AG09309 (cell line): ENCODE results near the gene EIF2A.
"Not testable (repeated sequence)": the region's sequence is repeated elsewhere in the genome, so short reads cannot be mapped to it uniquely, and the experiment has no call there.

Experiments
- DNase-seq: peaks from one replicate; pipeline ENCODE4 v3.0.0-alpha.2; 2010; ENCODE audit warnings: low read depth
- H3K4me3 ChIP-seq: 2 replicates; pipeline ENCODE4 v1.5.1; 2011; ENCODE audit warnings: mild to moderate bottlenecking, low read depth, low read length, moderate library complexity; ENCODE audit not compliant: control insufficient read depth
- CTCF ChIP-seq: IDR thresholded peaks from 2 replicates; pipeline ENCODE4 v1.5.1; 2011; ENCODE audit warnings: mild to moderate bottlenecking, low read depth, low read length, inconsistent platforms; ENCODE audit not compliant: insufficient read depth, control insufficient read depth; ENCODE audit errors: missing control alignments

The EIF2A gene

GRCh38 chr3:150594150-150594549 lies 47.6 kb downstream of the EIF2A start:
- no peak for DNase-seq

GRCh38 chr3:150597646-150598045 lies 51.1 kb downstream of the EIF2A start:
- no peak overlapping the region for H3K4me3 ChIP-seq
- no peak for DNase-seq
- TF ChIP-seq CTCF = no peak

More at GRCh38 chr3:150594150-150594549, 47.6 kb downstream of the EIF2A start:
- no peak overlapping the region for H3K4me3 ChIP-seq
- TF ChIP-seq CTCF = no peak

- TF ChIP-seq CTCF = no peak
- DNase-seq = no peak
- no peak overlapping the region for H3K4me3 ChIP-seq
These were observed 53.2 kb downstream of the EIF2A start for GRCh38 chr3:150599611-150600297.

GRCh38 chr3:150600647-150601530 lies 54.3 kb downstream of the EIF2A start:
- H3K4me3 ChIP-seq, DNase-seq: not testable (repeated sequence)

GRCh38 chr3:150602426-150603152 lies 56.0 kb downstream of the EIF2A start:
- H3K4me3 ChIP-seq = peak overlapping the region; percentile 92
- TF ChIP-seq CTCF = no peak
- no peak for DNase-seq

- DNase-seq = peak; percentile 84
- peak within 1 kb of the TSS; percentile 92 for H3K4me3 ChIP-seq
- TF ChIP-seq CTCF = peak; percentile 49
These were observed 56.8 kb downstream of the EIF2A start, which contains the start of gene SELENOT for GRCh38 chr3:150603153-150603979. Gene SELENOT (plus strand): TSS chr3:150603321. CDS start chr3:150603363, 42 bp downstream.
